ENCODE data around the gene ARFRP1.
"Not testable (repeated sequence)": the region's sequence is repeated elsewhere in the genome, so short reads cannot be mapped to it uniquely, and the experiment has no call there.

The ARFRP1 gene

GRCh38 chr20:63678667-63679465, 28.9 kb downstream of the ARFRP1 start:
- in situ Hi-C loops (cut with HindIII; ENCODE audit: low sequenced_read_pairs): no loop called here

GRCh38 chr20:63678071-63678470, 29.7 kb downstream of the ARFRP1 start:
- in situ Hi-C loops (cut with HindIII; ENCODE audit: low sequenced_read_pairs): no loop called here

- in situ Hi-C loops (cut with HindIII; ENCODE audit: low sequenced_read_pairs): no loop called here
These were observed 32.0 kb downstream of the ARFRP1 start for GRCh38 chr20:63675681-63676368.

GRCh38 chr20:63673951-63674350, 33.8 kb downstream of the ARFRP1 start:
- in situ Hi-C loops (cut with HindIII; ENCODE audit: low sequenced_read_pairs): no loop called here

GRCh38 chr20:63672666-63673065, 35.1 kb downstream of the ARFRP1 start:
- in situ Hi-C loops (cut with HindIII; ENCODE audit: low sequenced_read_pairs): no loop called here

GRCh38 chr20:63671695-63672094, 36.1 kb downstream of the ARFRP1 start:
- in situ Hi-C loops (cut with HindIII; ENCODE audit: low sequenced_read_pairs): not testable (repeated sequence)

- in situ Hi-C loops (cut with HindIII; ENCODE audit: low sequenced_read_pairs): no loop called here
These were observed 39.4 kb downstream of the ARFRP1 start for GRCh38 chr20:63668351-63668750.

- in situ Hi-C loops (cut with HindIII; ENCODE audit: low sequenced_read_pairs): no loop called here
These were observed 39.9 kb downstream of the ARFRP1 start for GRCh38 chr20:63667858-63668257.

GRCh38 chr20:63665708-63666107, 42.1 kb downstream of the ARFRP1 start:
- in situ Hi-C loops (cut with HindIII; ENCODE audit: low sequenced_read_pairs): no loop called here

GRCh38 chr20:63664861-63665594, 42.7 kb downstream of the ARFRP1 start:
- in situ Hi-C loops (cut with HindIII; ENCODE audit: low sequenced_read_pairs): no loop called here

- in situ Hi-C loops (cut with HindIII; ENCODE audit: low sequenced_read_pairs): no loop called here
These were observed 43.5 kb downstream of the ARFRP1 start for GRCh38 chr20:63664143-63664851.

- in situ Hi-C loops (cut with HindIII; ENCODE audit: low sequenced_read_pairs): no loop called here
These were observed 44.3 kb downstream of the ARFRP1 start for GRCh38 chr20:63663332-63664066.

- in situ Hi-C loops (cut with HindIII; ENCODE audit: low sequenced_read_pairs): no loop called here
These were observed 45.0 kb downstream of the ARFRP1 start for GRCh38 chr20:63662813-63663189.

- in situ Hi-C loops (cut with HindIII; ENCODE audit: low sequenced_read_pairs): no loop called here
These were observed 45.6 kb downstream of the ARFRP1 start for GRCh38 chr20:63661959-63662812.

GRCh38 chr20:63661108-63661507, 46.7 kb downstream of the ARFRP1 start:
- in situ Hi-C loops (cut with HindIII; ENCODE audit: low sequenced_read_pairs): no loop called here

- in situ Hi-C loops (cut with HindIII; ENCODE audit: low sequenced_read_pairs): no loop called here
These were observed 47.2 kb downstream of the ARFRP1 start for GRCh38 chr20:63660622-63661021.

GRCh38 chr20:63660174-63660573, 47.6 kb downstream of the ARFRP1 start:
- in situ Hi-C loops (cut with HindIII; ENCODE audit: low sequenced_read_pairs): not testable (repeated sequence)

- in situ Hi-C loops (cut with HindIII; ENCODE audit: low sequenced_read_pairs): no loop called here
These were observed 48.4 kb downstream of the ARFRP1 start for GRCh38 chr20:63659370-63659769.

GRCh38 chr20:63658749-63659187, 49.0 kb downstream of the ARFRP1 start:
- in situ Hi-C loops (cut with HindIII; ENCODE audit: low sequenced_read_pairs): no loop called here

Measured in DLD1 (cell line).